ENCODE measurements around the gene WSCD1.

Gene WSCD1

GRCh38 chr17:6092182-6092902 is 22.2 kb downstream of the WSCD1 start:
- no peak overlapping the region for H3K4me3 Mint-ChIP-seq
- no peaks in the 10 kb centered on the region for H3K4me1 Mint-ChIP-seq
- H3K9me3 Mint-ChIP-seq: no peaks in the 10 kb centered on the region
- no peak overlapping the region for H3K27ac Mint-ChIP-seq
- DNase-seq: no peak
- ATAC-seq: no peak
- peaks cover 6% of the 10 kb centered on the region for H3K27me3 Mint-ChIP-seq

- H3K27me3 Mint-ChIP-seq: peaks cover 6% of the 10 kb centered on the region
- H3K4me1 Mint-ChIP-seq: no peaks in the 10 kb centered on the region
- no peak for ATAC-seq
- H3K4me3 Mint-ChIP-seq: no peak overlapping the region
- H3K9me3 Mint-ChIP-seq: no peaks in the 10 kb centered on the region
- no peak for DNase-seq
- no peak overlapping the region for H3K27ac Mint-ChIP-seq
Measured at GRCh38 chr17:6092903-6093468, 22.8 kb downstream of the WSCD1 start.

GRCh38 chr17:6094453-6094852 is 24.3 kb downstream of the WSCD1 start:
- no peak for ATAC-seq
- Mint-ChIP-seq H3K9me3 (no peaks in the 10 kb centered on the region), H3K4me1 (no peaks in the 10 kb centered on the region), H3K4me3 (no peak overlapping the region), H3K27ac (no peak overlapping the region), H3K27me3 (peaks cover 6% of the 10 kb centered on the region)
- DNase-seq: no peak

GRCh38 chr17:6094926-6095325 is 24.7 kb downstream of the WSCD1 start:
- Mint-ChIP-seq H3K4me1 (no peaks in the 10 kb centered on the region), H3K9me3 (no peaks in the 10 kb centered on the region), H3K4me3 (no peak overlapping the region), H3K27me3 (peaks cover 6% of the 10 kb centered on the region), H3K27ac (no peak overlapping the region)
- ATAC-seq (no peak), DNase-seq (no peak)

- H3K27ac Mint-ChIP-seq: no peak overlapping the region
- no peaks in the 10 kb centered on the region for H3K9me3 Mint-ChIP-seq
- no peak for DNase-seq
- no peaks in the 10 kb centered on the region for H3K4me1 Mint-ChIP-seq
- H3K4me3 Mint-ChIP-seq: no peak overlapping the region
- H3K27me3 Mint-ChIP-seq: peaks cover 6% of the 10 kb centered on the region
- ATAC-seq: no peak
Measured at GRCh38 chr17:6095501-6095900, 25.3 kb downstream of the WSCD1 start.

GRCh38 chr17:6096201-6097004 is 26.2 kb downstream of the WSCD1 start:
- H3K27me3 Mint-ChIP-seq: peaks cover 6% of the 10 kb centered on the region
- no peaks in the 10 kb centered on the region for H3K4me1 Mint-ChIP-seq
- DNase-seq (no peak), ATAC-seq (no peak)
- no peak overlapping the region for H3K27ac Mint-ChIP-seq
- no peaks in the 10 kb centered on the region for H3K9me3 Mint-ChIP-seq
- no peak overlapping the region for H3K4me3 Mint-ChIP-seq

- Mint-ChIP-seq H3K4me1 (no peaks in the 10 kb centered on the region), H3K4me3 (no peak overlapping the region)
Measured at GRCh38 chr17:6097005-6097279, 26.8 kb downstream of the WSCD1 start.

GRCh38 chr17:6098050-6098822 is 28.1 kb downstream of the WSCD1 start:
- Mint-ChIP-seq H3K4me1 (no peaks in the 10 kb centered on the region), H3K4me3 (no peak overlapping the region), H3K9me3 (no peaks in the 10 kb centered on the region), H3K27me3 (peaks cover 6% of the 10 kb centered on the region), H3K27ac (no peak overlapping the region)
- ATAC-seq (no peak), DNase-seq (no peak)

More at GRCh38 chr17:6097005-6097279, 26.8 kb downstream of the WSCD1 start:
- no peak for DNase-seq
- Mint-ChIP-seq H3K27me3 (peaks cover 6% of the 10 kb centered on the region), H3K9me3 (no peaks in the 10 kb centered on the region), H3K27ac (no peak overlapping the region)
- ATAC-seq: no peak

- Mint-ChIP-seq H3K27me3 (peaks cover 6% of the 10 kb centered on the region), H3K27ac (no peak overlapping the region)
Measured at GRCh38 chr17:6098823-6099180, 28.6 kb downstream of the WSCD1 start.

GRCh38 chr17:6099492-6099891 is 29.3 kb downstream of the WSCD1 start:
- H3K27ac Mint-ChIP-seq: no peak overlapping the region
- DNase-seq: no peak
- no peak overlapping the region for H3K4me3 Mint-ChIP-seq
- peaks cover 6% of the 10 kb centered on the region for H3K27me3 Mint-ChIP-seq
- no peaks in the 10 kb centered on the region for H3K9me3 Mint-ChIP-seq
- no peaks in the 10 kb centered on the region for H3K4me1 Mint-ChIP-seq
- ATAC-seq: no peak

More at GRCh38 chr17:6098823-6099180, 28.6 kb downstream of the WSCD1 start:
- H3K4me3 Mint-ChIP-seq: no peak overlapping the region
- ATAC-seq: no peak
- no peak for DNase-seq
- H3K9me3 Mint-ChIP-seq: no peaks in the 10 kb centered on the region
- H3K4me1 Mint-ChIP-seq: no peaks in the 10 kb centered on the region

- Mint-ChIP-seq H3K4me3 (no peak overlapping the region), H3K4me1 (no peaks in the 10 kb centered on the region), H3K27me3 (peaks cover 4% of the 10 kb centered on the region), H3K27ac (no peak overlapping the region), H3K9me3 (no peaks in the 10 kb centered on the region)
- ATAC-seq: no peak
- no peak for DNase-seq
Measured at GRCh38 chr17:6100146-6100545, 30.0 kb downstream of the WSCD1 start.

GRCh38 chr17:6100891-6101500 is 30.8 kb downstream of the WSCD1 start:
- no peak for ATAC-seq
- Mint-ChIP-seq H3K4me1 (no peaks in the 10 kb centered on the region), H3K27me3 (no peaks in the 10 kb centered on the region), H3K4me3 (no peak overlapping the region), H3K9me3 (no peaks in the 10 kb centered on the region), H3K27ac (peak overlapping the region in 1 of 2 donors; percentile 56)
- DNase-seq: no peak

GRCh38 chr17:6101706-6102105 is 31.5 kb downstream of the WSCD1 start:
- Mint-ChIP-seq H3K4me1 (no peaks in the 10 kb centered on the region), H3K27me3 (no peaks in the 10 kb centered on the region)
- no peak for ATAC-seq

GRCh38 chr17:6102615-6103014 is 32.4 kb downstream of the WSCD1 start:
- Mint-ChIP-seq H3K9me3 (peaks cover 0 to 7% of the 10 kb centered on the region in 2 donors), H3K27ac (peak overlapping the region in 1 of 2 donors; percentile 79), H3K27me3 (no peaks in the 10 kb centered on the region), H3K4me1 (no peaks in the 10 kb centered on the region), H3K4me3 (no peak overlapping the region)
- no peak for DNase-seq
- no peak for ATAC-seq

More at GRCh38 chr17:6101706-6102105, 31.5 kb downstream of the WSCD1 start:
- H3K9me3 Mint-ChIP-seq: peaks cover 0 to 6% of the 10 kb centered on the region in 2 donors
- H3K4me3 Mint-ChIP-seq: no peak overlapping the region
- no peak overlapping the region for H3K27ac Mint-ChIP-seq
- no peak for DNase-seq

GRCh38 chr17:6104956-6105648 is 34.9 kb downstream of the WSCD1 start:
- no peak overlapping the region for H3K27ac Mint-ChIP-seq
- H3K4me3 Mint-ChIP-seq: no peak overlapping the region
- ATAC-seq (no peak), DNase-seq (no peak)
- peaks cover 16% of the 10 kb centered on the region for H3K27me3 Mint-ChIP-seq
- peaks cover 5% of the 10 kb centered on the region for H3K4me1 Mint-ChIP-seq
- H3K9me3 Mint-ChIP-seq: peaks cover 0 to 7% of the 10 kb centered on the region in 2 donors
